ENCODE data around the gene EYA2. TPM values are rescaled to one million over a fixed set of nuclear protein-coding genes. Genes with fewer than 3 reads are reported as not detected.

The EYA2 gene
- total RNA-seq, 1 experiment from 2014 or later = 0.33 TPM

DNA sequence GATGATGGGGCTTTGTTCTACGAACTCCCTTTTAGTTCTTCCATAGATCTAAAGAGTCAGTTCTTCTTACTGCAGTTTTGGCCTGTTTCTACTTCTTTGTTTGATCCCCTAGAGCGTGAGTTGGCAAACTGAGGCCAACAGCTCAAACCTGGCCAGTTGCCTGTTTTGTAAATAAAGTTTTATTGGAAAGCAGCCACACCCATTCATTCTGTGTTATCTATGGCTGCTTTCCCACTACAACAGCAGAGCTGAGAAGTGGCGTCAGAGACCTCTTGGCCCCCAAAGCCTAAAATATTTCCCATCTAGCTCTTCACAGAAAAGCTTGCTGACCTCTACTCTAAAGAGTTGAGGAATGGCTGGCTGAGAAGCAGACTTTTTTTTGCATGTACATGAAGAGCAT is 52.2 kb downstream of the EYA2 start:
- ChIA-PET POLR2A (ENCODE audit: unreplicated experiment) (no interaction called here), CTCF (no interaction called here)
- H3K36me3 ChIP-seq (ENCODE audit: low read depth, low read length) = no peaks in the 10 kb centered on the region
- no peak overlapping the region for H3K27ac ChIP-seq (ENCODE audit: low read length)
- H3K79me2 ChIP-seq (ENCODE audit: low read length) = no peaks in the 10 kb centered on the region
- no peaks in the 10 kb centered on the region for H3K27me3 ChIP-seq (ENCODE audit: low read length)
- TF ChIP-seq EZH2 (IDR thresholded peaks at IDR 0.05; ENCODE audit: low read length, unreplicated experiment) (no peak), EZH2phosphoT487 (IDR thresholded peaks at IDR 0.05; ENCODE audit: borderline replicate concordance, low read length) (no peak)
- TF ChIP-seq, protein P1, sequence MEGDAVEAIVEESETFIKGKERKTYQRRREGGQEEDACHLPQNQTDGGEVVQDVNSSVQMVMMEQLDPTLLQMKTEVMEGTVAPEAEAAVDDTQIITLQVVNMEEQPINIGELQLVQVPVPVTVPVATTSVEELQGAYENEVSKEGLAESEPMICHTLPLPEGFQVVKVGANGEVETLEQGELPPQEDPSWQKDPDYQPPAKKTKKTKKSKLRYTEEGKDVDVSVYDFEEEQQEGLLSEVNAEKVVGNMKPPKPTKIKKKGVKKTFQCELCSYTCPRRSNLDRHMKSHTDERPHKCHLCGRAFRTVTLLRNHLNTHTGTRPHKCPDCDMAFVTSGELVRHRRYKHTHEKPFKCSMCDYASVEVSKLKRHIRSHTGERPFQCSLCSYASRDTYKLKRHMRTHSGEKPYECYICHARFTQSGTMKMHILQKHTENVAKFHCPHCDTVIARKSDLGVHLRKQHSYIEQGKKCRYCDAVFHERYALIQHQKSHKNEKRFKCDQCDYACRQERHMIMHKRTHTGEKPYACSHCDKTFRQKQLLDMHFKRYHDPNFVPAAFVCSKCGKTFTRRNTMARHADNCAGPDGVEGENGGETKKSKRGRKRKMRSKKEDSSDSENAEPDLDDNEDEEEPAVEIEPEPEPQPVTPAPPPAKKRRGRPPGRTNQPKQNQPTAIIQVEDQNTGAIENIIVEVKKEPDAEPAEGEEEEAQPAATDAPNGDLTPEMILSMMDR (conservative IDR thresholded peaks at IDR 0.05; ENCODE audit: low read depth, low read length) = no peak
- DNase-seq (no peak), ATAC-seq (no peak)
- H3K9me3 ChIP-seq (ENCODE audit: low read length) = no peaks in the 10 kb centered on the region
- no peaks in the 10 kb centered on the region for H3F3A ChIP-seq (ENCODE audit: low read length, unreplicated experiment)
- BruUV-seq (replicated peaks) = no TSS peak
- peaks cover 12% of the 10 kb centered on the region for H3K4me1 ChIP-seq (ENCODE audit: insufficient read depth, low read length)
- no peak overlapping the region for H3K9ac ChIP-seq (ENCODE audit: low read length)
- H3K4me3 ChIP-seq (ENCODE audit: low read length) = no peak overlapping the region
- intact Hi-C loops (cut with micrococcal nuclease) = no loop called here
- H4K20me1 ChIP-seq (ENCODE audit: low read length) = no peaks in the 10 kb centered on the region
- H3K9me2 ChIP-seq (replicated peaks; ENCODE audit: low read length) = no peaks in the 10 kb centered on the region
- no peak overlapping the region for H2AFZ ChIP-seq (ENCODE audit: low read length)
- no peak overlapping the region for H3K4me2 ChIP-seq (ENCODE audit: low read length)

DNA sequence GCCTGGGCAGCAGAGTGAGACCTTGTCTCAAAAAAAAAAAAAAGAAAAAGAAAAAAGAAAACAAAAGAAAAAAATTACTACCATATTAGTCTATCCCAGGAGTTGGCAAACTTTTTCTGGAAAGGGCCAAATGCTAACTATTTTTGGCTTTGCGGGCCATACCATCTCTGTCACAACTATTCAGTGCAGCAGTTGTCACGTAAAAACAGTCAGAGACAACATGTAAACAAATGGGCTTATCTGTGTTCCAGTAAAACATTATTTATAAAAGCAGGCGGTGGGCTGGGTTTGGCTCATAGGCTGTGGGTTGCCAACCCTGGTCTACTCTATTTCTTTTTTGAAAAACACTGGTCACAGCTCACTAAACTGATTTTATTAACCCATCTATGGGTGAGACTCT is 53.4 kb downstream of the EYA2 start:
- H3K4me1 ChIP-seq (ENCODE audit: insufficient read depth, low read length) = peaks cover 16% of the 10 kb centered on the region
- no peaks in the 10 kb centered on the region for H3K27me3 ChIP-seq (ENCODE audit: low read length)
- POLR2A ChIA-PET (ENCODE audit: unreplicated experiment) = no interaction called here
- no peaks in the 10 kb centered on the region for H3F3A ChIP-seq (ENCODE audit: low read length, unreplicated experiment)
- CTCF ChIA-PET = no interaction called here
- no peak overlapping the region for H3K4me3 ChIP-seq (ENCODE audit: low read length)
- ATAC-seq (no peak), DNase-seq (no peak)
- no peaks in the 10 kb centered on the region for H3K9me2 ChIP-seq (replicated peaks; ENCODE audit: low read length)
- no peaks in the 10 kb centered on the region for H3K36me3 ChIP-seq (ENCODE audit: low read depth, low read length)
- no TSS peak for BruUV-seq (replicated peaks)
- H4K20me1 ChIP-seq (ENCODE audit: low read length) = no peaks in the 10 kb centered on the region
- intact Hi-C loops (cut with micrococcal nuclease) = no loop called here
- H3K9me3 ChIP-seq (ENCODE audit: low read length) = no peaks in the 10 kb centered on the region
- no peaks in the 10 kb centered on the region for H3K79me2 ChIP-seq (ENCODE audit: low read length)
- no peak overlapping the region for H2AFZ ChIP-seq (ENCODE audit: low read length)
- H3K4me2 ChIP-seq (ENCODE audit: low read length) = no peak overlapping the region
- no peak overlapping the region for H3K9ac ChIP-seq (ENCODE audit: low read length)
- H3K27ac ChIP-seq (ENCODE audit: low read length) = no peak overlapping the region
- TF ChIP-seq, protein P1 (conservative IDR thresholded peaks at IDR 0.05; ENCODE audit: low read depth, low read length) = no peak
- TF ChIP-seq EZH2phosphoT487 (IDR thresholded peaks at IDR 0.05; ENCODE audit: borderline replicate concordance, low read length) (no peak), EZH2 (IDR thresholded peaks at IDR 0.05; ENCODE audit: low read length, unreplicated experiment) (no peak)

DNA sequence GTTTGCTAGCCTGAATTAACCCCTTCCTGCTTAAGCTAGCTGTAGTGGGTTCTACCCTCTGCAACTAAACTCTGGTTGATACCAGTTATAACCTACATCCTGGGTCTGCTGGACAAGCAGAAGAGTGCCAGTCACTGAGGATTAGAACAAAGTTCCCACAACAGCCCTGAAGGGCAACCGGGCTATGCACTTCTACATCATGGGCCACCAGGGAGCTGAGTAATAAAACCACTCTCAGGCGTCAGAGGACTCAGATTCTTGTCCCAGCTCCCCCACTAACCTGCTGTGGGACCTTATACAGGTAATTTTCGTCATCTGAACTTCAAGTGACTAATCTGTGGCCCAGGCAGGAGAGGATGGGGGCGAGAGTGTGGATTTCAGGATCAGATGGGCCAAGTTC is 56.8 kb downstream of the EYA2 start:
- ChIA-PET POLR2A (ENCODE audit: unreplicated experiment) (interaction anchor here (0.5 to 0.6 kb wide), 2 partner anchors 9 to 19 kb away, joined by 3 to 4 read pairs; no protein-coding TSS in a partner anchor), CTCF (no interaction called here)
- no peak for ATAC-seq
- peak overlapping the region; percentile 55 for H3K27ac ChIP-seq (ENCODE audit: low read length)
- no peaks in the 10 kb centered on the region; the same call in 1 of the 2 replicates for H3K36me3 ChIP-seq (ENCODE audit: low read depth, low read length)
- H3K27me3 ChIP-seq (ENCODE audit: low read length) = no peaks in the 10 kb centered on the region
- no peak overlapping the region for H3K4me3 ChIP-seq (ENCODE audit: low read length)
- H3K9me2 ChIP-seq (replicated peaks; ENCODE audit: low read length) = no peaks in the 10 kb centered on the region
- BruUV-seq (replicated peaks) = no TSS peak
- intact Hi-C loops (cut with micrococcal nuclease) = loop anchor here (10.0 kb wide), 1 partner anchor 197 kb away; no protein-coding TSS in a partner anchor
- peak; percentile 51 for DNase-seq
- H3K9me3 ChIP-seq (ENCODE audit: low read length) = peaks cover 5% of the 10 kb centered on the region; the same call in 1 of the 2 replicates
- H3K4me2 ChIP-seq (ENCODE audit: low read length) = no peak overlapping the region
- peaks cover 41% of the 10 kb centered on the region for H3K4me1 ChIP-seq (ENCODE audit: insufficient read depth, low read length)
- peak overlapping the region; percentile 34; the same call in 1 of the 2 replicates for H3K9ac ChIP-seq (ENCODE audit: low read length)
- H4K20me1 ChIP-seq (ENCODE audit: low read length) = no peaks in the 10 kb centered on the region
- no peaks in the 10 kb centered on the region for H3F3A ChIP-seq (ENCODE audit: low read length, unreplicated experiment)
- H2AFZ ChIP-seq (ENCODE audit: low read length) = no peak overlapping the region
- no peaks in the 10 kb centered on the region for H3K79me2 ChIP-seq (ENCODE audit: low read length)
- no peak for TF ChIP-seq EZH2 (IDR thresholded peaks at IDR 0.05; ENCODE audit: low read length, unreplicated experiment)
